ENCODE results near the gene TCFL5.
"Not testable (repeated sequence)": the region's sequence is repeated elsewhere in the genome, so short reads cannot be mapped to it uniquely, and the experiment has no call there.

The TCFL5 gene

GRCh38 chr20:62852841-62853240 lies 8.8 kb downstream of the TCFL5 start:
- DNase-seq, result no peak

DNA sequence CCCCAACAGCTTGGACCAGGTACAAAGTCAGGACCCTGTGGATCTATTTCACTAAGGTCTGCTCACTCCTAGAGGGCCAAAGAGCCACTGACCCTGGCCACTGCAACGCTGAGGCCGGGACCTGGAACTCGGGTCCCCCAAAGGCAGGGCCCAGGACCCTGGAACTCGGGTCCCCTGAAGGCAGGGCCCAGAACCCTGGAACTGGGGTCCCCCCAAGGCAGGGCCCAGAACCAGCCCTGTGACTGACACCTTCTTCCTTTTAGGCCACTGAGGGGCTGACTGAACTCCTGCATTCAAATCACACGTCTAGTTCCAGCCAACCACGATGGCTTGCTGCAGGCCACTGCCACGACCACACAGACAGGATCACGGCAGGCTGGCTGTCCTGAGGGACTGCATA lies 9.4 kb downstream of the TCFL5 start:
- no peak for DNase-seq

DNA sequence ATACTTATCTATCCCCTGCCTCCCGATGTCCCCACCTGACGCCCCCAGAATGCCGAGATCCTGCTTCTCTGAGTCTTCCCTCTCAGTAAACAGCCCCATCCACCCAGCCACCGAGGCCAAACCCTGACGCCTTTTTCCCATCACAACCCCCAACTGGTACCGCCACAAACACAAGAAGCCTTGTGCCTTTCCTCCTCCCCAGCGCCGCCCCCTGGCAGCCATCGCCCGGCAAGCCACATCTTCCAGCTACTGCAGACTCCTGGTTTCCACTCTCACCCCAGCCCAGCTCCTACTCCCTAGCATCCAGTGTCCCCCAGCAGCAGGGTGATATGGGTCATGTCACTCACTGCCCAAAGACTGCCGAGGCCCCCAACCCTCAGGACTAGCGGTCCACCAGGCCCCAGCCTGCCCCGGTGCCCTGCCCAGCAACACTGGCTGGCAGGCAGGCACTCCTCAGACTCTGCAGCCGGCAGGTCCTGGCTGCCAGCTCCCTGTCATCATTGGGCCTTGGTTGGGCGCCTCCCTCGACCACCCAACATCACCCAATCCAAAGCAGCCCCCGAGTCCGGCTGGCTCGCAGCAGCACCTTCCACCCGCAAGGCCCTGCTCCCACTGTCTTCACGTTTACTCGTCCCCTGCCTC lies 11.2 kb downstream of the TCFL5 start:
- no peak for DNase-seq

- DNase-seq, result no peak
These were observed 12.2 kb downstream of the TCFL5 start for GRCh38 chr20:62849431-62849830.

- DNase-seq, result not testable (repeated sequence)
These were observed 12.7 kb downstream of the TCFL5 start for GRCh38 chr20:62848917-62849316.

DNA sequence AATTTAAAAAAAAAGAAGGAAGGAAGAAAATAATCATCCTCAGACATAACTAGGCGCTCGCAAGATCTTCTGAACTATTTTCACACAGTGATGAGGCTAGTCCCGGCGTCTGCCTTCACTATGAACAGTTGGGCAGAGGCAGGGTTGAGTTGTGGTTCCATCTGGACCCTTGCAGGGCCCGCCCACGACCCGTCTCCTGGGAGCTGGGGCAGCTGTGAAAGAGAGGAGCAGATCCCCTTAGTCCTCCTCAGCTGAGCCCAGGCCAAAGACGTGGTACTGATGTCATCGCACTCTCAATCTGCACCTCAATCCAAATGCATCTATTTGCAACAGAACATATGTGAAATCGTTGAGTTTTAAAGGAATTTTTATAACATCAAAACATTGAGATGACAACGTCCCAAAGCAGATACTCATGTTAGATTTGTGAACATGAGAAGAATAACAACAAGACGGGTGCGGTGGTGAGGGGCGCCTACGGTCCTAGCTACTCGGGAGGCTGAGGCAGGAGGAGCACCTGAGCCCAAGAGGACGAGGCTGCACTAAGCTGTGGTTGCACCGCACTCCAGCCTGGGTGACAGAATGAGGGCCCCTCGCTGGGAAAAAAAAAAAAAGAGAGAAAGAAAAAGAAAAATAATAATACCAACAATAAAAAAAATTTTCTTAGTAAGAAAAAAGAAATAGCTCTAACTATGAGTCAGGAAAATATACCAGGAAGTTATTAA lies 15.3 kb downstream of the TCFL5 start:
- no peak for DNase-seq

GRCh38 chr20:62845416-62846160 lies 16.0 kb downstream of the TCFL5 start:
- DNase-seq, result peak; percentile 48

- DNase-seq, result no peak
These were observed 17.4 kb downstream of the TCFL5 start for GRCh38 chr20:62844182-62844581.

- no peak for DNase-seq
These were observed 18.0 kb downstream of the TCFL5 start for GRCh38 chr20:62843656-62844055.

- no peak for DNase-seq
These were observed 19.9 kb downstream of the TCFL5 start for GRCh38 chr20:62841705-62842212.

DNA sequence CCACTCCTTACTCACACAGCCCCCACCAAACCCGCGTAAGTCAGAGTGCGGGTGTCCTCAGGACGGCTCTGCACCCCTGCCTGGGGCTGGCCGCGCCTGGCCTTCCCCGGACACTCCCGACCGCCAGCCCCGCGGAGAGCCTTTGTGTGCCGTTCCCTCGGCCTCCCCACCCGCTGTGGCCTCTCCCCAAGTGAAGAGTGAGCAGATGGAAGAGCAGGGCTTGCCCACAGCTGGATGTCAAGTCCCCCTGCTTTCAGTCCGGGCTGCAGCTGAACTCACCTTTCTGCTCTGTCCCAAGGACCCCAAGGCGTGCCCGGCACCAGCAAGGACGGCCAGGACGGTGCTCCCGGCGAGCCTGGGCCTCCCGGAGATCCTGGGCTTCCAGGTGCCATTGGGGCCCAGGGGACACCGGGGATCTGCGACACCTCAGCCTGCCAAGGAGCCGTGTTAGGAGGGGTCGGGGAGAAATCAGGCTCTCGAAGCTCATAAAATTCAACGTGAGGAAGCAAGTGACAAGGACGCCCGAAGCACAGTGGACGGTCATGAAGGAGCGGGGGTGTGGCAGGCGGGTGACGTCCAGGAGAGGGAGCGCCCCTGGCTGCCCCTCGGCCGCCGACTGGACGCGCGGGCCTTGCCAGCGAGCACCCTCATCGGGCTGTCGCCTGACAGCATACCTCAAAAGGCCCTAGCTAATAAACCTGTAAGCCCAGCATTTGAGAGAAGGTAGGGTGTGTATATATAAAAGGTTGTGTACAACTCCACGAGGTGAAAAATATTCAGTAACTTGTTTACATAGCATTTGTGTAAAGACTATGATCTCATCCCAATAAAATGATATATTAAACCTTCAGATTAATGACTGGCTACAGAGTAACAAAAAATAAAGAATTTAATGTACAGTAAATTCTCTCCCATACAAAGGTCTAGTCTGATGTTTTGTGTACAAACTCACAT lies 21.1 kb downstream of the TCFL5 start:
- DNase-seq, result no peak

- no peak for DNase-seq
These were observed 21.8 kb downstream of the TCFL5 start for GRCh38 chr20:62839816-62840215.

DNA sequence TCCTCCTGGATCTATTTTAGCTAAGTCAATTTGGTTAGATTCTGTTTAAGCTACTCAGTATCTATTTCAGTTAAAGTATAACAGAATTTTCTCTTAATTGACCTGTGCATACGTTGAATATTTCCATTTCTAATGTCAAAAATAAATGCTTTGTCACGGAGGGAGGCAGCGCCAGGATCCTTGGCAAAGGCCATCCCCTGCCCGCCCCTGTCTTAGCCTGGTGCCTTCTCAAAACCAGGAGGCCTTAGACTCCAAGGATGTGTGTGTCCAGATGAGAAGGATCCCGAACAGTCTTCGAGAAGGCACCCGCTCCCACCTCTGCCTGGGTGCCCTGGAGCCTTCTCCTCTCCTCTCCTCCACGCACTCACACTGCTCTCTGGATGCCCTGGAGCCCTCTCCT lies 22.4 kb downstream of the TCFL5 start:
- no peak for DNase-seq

- DNase-seq, result no peak
These were observed 23.3 kb downstream of the TCFL5 start for GRCh38 chr20:62838128-62838891.

DNA sequence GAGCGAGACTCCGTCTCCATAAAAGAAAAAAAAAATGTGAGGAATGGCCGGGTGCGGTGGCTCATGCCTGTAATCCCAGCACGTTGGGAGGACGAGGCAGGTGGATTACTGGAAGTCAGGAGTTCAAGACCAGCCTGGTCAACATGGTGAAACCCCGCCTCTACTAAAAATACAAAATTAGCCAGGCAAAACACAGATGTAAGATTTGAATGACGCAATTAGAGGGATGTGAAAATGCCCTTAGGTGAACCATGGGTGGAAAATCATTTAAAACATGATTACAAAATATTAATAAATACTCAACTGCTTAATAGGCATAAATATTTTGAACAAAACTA lies 23.9 kb downstream of the TCFL5 start:
- no peak for DNase-seq

DNA sequence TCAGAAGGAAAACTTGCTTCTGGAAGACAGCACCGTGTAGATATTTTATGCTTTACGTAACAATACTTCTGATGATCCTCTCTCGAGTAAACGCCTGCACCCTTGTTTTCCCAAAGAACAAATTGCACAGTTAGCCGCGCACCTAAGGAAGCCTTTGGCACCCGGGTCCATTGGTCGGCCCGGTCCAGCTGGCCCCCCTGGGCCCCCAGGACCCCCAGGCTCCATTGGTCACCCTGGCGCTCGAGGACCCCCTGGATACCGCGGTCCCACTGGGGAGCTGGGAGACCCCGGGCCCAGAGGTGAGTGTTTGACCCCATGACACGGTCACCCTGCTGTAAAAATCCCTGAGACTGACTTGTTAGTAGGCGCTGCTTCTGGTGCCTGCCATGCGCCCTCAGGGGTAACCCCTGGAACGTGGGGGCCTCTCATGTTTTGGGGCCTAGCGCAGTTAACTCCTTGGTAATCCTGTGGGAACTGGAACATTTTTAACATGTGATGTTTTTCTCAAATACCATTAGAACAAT lies 24.6 kb downstream of the TCFL5 start:
- DNase-seq, result no peak

DNA sequence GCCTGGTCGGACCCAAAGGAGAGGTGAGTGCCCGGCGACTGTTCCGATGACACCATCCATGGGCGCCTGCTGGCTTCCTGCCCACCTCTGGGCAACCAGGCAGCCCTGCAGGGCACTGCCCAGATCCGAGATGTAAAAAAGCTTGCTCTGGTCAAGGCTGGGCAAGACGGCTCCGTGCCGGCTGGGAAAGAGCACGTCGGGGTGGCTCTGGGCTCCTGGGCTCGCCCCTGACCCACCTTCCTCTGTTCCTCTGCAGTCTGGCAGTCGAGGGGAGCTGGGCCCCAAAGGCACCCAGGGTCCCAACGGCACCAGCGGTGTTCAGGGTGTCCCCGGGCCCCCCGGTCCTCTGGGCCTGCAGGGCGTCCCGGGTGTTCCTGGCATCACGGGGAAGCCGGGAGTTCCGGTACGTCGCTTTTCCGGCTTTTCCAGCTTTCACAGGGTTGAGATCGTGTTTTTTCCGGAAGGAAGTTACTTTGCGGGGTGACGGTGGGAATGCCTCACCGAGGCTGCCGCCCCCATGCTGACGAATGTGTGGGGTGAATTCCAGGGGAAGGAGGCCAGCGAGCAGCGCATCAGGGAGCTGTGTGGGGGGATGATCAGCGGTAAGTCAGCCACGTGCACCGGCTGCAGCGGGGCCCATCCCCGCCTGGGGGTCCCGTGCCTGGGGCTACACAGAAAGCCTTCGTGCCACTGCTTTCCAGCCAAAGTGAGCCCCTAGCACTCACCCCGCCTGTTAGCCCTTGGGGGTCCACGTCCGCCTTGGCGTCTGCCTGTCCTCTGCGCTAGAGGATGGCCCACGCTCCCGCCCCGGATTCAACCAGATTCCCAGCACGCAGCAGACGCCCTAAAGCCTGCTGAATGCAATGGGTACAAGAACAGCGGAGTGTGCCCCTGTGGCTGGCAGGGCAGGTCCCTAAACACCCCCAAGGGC lies 25.4 kb downstream of the TCFL5 start:
- DNase-seq, result no peak

DNA sequence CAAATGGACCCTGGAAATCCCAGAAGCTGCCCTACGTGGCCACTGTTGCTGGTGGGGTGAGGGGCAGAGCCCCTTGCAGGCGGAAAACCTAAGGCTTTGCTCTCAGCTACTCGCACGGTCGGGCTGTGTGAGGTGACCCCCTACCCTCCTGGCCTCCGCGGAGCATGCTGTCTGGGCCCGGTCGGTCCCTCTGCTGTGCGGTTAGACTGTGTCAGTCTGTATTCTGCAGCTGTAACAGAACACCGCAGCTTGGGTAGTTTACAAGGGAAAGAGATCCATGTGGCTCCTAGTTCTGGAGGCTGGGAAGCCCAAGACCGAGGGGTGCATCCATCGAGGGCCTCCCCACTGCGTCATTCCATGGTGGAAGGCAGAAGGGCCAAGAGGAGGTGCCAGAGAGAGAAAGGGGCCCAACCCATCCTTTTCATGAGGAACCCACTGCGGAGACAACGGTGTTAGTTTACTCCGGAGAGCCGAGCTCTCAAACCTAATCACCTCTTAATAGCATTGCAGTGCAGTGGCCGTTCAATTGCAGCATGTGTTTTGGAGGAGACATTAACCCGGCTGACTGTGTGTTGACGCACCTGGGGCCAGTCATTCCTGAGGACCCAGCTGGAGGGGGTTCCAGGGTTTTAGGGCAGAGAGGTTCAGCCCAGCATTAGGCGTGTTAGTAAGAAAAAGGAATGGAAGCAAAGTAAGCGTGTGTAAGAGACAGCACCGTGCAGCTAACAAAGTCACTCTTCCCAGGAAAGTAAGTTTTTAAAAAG lies 26.5 kb downstream of the TCFL5 start:
- DNase-seq, result no peak

DNA sequence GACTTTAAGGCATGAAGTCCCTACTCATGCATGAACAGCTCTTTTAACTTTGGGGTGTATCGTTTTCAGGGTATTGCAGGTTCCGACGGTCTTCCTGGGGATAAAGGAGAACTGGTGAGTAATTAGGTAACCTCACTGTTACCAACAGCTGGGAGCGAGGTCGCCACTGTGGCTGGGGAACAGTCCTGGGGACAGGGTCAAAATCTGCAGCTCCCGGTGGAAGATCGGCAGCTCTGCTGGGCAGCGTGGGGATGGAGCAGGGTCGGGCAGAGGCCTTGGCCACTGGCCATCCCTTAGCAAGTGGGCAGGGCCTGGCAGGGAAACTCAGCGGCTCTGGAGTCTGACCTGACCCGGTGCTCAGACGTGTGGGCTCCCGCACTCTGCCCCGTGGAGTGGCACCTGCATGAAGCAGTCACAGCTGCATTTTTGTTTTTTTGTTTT lies 28.7 kb downstream of the TCFL5 start:
- DNase-seq, result no peak
